GM20000 (cell line): ENCODE results near the gene INTS6L.

Experiments used
- DNase-seq: peaks from one replicate; pipeline ENCODE4 v3.0.0; 2012; ENCODE audit warnings: low spot score
- CTCF ChIP-seq: IDR thresholded peaks from 2 replicates; pipeline ENCODE4 v1.5.1; 2012; ENCODE audit warnings: mild to moderate bottlenecking, control low read depth; ENCODE audit errors: extremely low read depth, missing control alignments

Gene INTS6L

GRCh38 chrX:135541351-135541750 lies 20.9 kb downstream of the INTS6L start:
- no peak for DNase-seq

GRCh38 chrX:135543172-135543571 lies 22.7 kb downstream of the INTS6L start:
- TF ChIP-seq CTCF = no peak
- DNase-seq = no peak

More at GRCh38 chrX:135541351-135541750, 20.9 kb downstream of the INTS6L start:
- TF ChIP-seq CTCF = no peak

- peak; percentile 1 for DNase-seq
- peak; percentile 15 for TF ChIP-seq CTCF
Measured at GRCh38 chrX:135543924-135544323, 23.5 kb downstream of the INTS6L start.

- DNase-seq = no peak
- TF ChIP-seq CTCF = no peak
Measured at GRCh38 chrX:135544338-135544948, 24.0 kb downstream of the INTS6L start.

GRCh38 chrX:135547767-135548166 lies 27.3 kb downstream of the INTS6L start:
- no peak for DNase-seq
- TF ChIP-seq CTCF = no peak

GRCh38 chrX:135549519-135549918 lies 29.1 kb downstream of the INTS6L start:
- no peak for TF ChIP-seq CTCF
- DNase-seq = no peak

GRCh38 chrX:135556055-135556454 lies 35.6 kb downstream of the INTS6L start:
- DNase-seq = no peak
- no peak for TF ChIP-seq CTCF
